Mammary epithelial cell (primary cell): Measurements from ENCODE around the gene RSU1.

ENCODE experiments used
- EZH2 ChIP-seq: IDR thresholded peaks from 2 replicates; pipeline ENCODE4 v1.6.1; 2012; ENCODE audit warnings: low read length, inconsistent platforms, borderline replicate concordance
- TF ChIP-seq, protein P1 (sequence below), 2 donors: IDR thresholded peaks in 1 of 2; conservative IDR thresholded peaks in 1 of 2; 2 replicates each; pipeline ENCODE4 v1.5.1; 2011 to 2012; ENCODE audit warnings: inconsistent platforms in 2 of 2, low read length in 2 of 2, mild to moderate bottlenecking in 2 of 2, control low read depth in 1 of 2, low read depth in 1 of 2; ENCODE audit not compliant: insufficient read depth in 1 of 2; ENCODE audit errors: extremely low read depth in 1 of 2

- TF ChIP-seq, protein P1, sequence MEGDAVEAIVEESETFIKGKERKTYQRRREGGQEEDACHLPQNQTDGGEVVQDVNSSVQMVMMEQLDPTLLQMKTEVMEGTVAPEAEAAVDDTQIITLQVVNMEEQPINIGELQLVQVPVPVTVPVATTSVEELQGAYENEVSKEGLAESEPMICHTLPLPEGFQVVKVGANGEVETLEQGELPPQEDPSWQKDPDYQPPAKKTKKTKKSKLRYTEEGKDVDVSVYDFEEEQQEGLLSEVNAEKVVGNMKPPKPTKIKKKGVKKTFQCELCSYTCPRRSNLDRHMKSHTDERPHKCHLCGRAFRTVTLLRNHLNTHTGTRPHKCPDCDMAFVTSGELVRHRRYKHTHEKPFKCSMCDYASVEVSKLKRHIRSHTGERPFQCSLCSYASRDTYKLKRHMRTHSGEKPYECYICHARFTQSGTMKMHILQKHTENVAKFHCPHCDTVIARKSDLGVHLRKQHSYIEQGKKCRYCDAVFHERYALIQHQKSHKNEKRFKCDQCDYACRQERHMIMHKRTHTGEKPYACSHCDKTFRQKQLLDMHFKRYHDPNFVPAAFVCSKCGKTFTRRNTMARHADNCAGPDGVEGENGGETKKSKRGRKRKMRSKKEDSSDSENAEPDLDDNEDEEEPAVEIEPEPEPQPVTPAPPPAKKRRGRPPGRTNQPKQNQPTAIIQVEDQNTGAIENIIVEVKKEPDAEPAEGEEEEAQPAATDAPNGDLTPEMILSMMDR (conservative IDR thresholded peaks at IDR 0.05 in 1 of 2, IDR thresholded peaks at IDR 0.05 in 1 of 2; ENCODE audit: extremely low read depth in 1 of 2, insufficient read depth in 1 of 2, low read depth in 1 of 2, low read length in 2 of 2), result no peak
- TF ChIP-seq EZH2, result no peak
These were observed 103.9 kb downstream of the RSU1 start for GRCh38 chr10:16713290-16713689.
